Smooth muscle cell (in vitro differentiated cells): ENCODE results near the gene NCAM2. TPM values are rescaled to one million over a fixed set of nuclear protein-coding genes. Genes with fewer than 3 reads are reported as not detected.
"Not testable (repeated sequence)": the region's sequence is repeated elsewhere in the genome, so short reads cannot be mapped to it uniquely, and the experiment has no call there.

Experiments used
- DNase-seq: peaks from one replicate; lab custom pipeline; 2025; ENCODE audit not compliant: unreplicated experiment; lab: John Stamatoyannopoulos, UW
- H2AFZ ChIP-seq: fragments of 200-600 bp; sonication (generic); 2 replicates; pipeline ENCODE4 v1.6.0; 2016; ENCODE audit warnings: antibody characterized with exemption, low read depth, mild to moderate bottlenecking
- H3F3A ChIP-seq: fragments of 200-600 bp; sonication (generic); 2 replicates; pipeline ENCODE4 v1.6.0; 2017; ENCODE audit warnings: antibody characterized with exemption, low read depth
- H3K27ac ChIP-seq: fragments of 200-600 bp; sonication (generic); 2 replicates; pipeline ENCODE4 v1.5.1; 2016; ENCODE audit warnings: low read depth, mild to moderate bottlenecking
- H3K27me3 ChIP-seq: fragments of 200-600 bp; sonication (generic); 2 replicates; pipeline ENCODE4 v1.6.1; 2016; ENCODE audit warnings: low read depth, mild to moderate bottlenecking
- H3K36me3 ChIP-seq: fragments of 200-600 bp; sonication (generic); 2 replicates; pipeline ENCODE4 v1.5.1; 2016; ENCODE audit warnings: low read depth
- H3K4me1 ChIP-seq: fragments of 200-600 bp; sonication (generic); 2 replicates; pipeline ENCODE4 v1.5.1; 2016; ENCODE audit warnings: low read depth
- H3K4me2 ChIP-seq: fragments of 200-600 bp; sonication (generic); 2 replicates; pipeline ENCODE4 v1.6.0; 2016; ENCODE audit warnings: mild to moderate bottlenecking
- H3K4me3 ChIP-seq: fragments of 200-600 bp; sonication (generic); 2 replicates; pipeline ENCODE4 v1.5.1; 2016; ENCODE audit warnings: mild to moderate bottlenecking
- H3K79me2 ChIP-seq: fragments of 200-600 bp; sonication (generic); 2 replicates; pipeline ENCODE4 v1.6.0; 2016; ENCODE audit warnings: low read depth, mild to moderate bottlenecking
- H3K9ac ChIP-seq: fragments of 200-600 bp; sonication (generic); 2 replicates; pipeline ENCODE4 v1.6.0; 2016; ENCODE audit warnings: low read depth
- H3K9me3 ChIP-seq: fragments of 200-600 bp; sonication (generic); replicated peaks from 2 replicates; pipeline ENCODE4 v1.5.1; 2016; ENCODE audit warnings: low read depth
- H4K20me1 ChIP-seq: fragments of 200-600 bp; sonication (generic); 2 replicates; pipeline ENCODE4 v1.6.0; 2016; ENCODE audit warnings: low read depth
- CTCF ChIP-seq: fragments of 200-600 bp; sonication (generic); IDR thresholded peaks from 2 replicates; pipeline ENCODE4 v1.5.1; 2017; ENCODE audit warnings: borderline replicate concordance, mild to moderate bottlenecking, antibody characterized with exemption; ENCODE audit not compliant: insufficient read depth, poor library complexity, severe bottlenecking
- WGBS: methylation state at CpG from one replicate; pipeline ENCODE4 v1.1.7; 2016; ENCODE audit warnings: low lambda C conversion rate; 5-methylcytosine and 5-hydroxymethylcytosine counted together
- polyA plus RNA-seq: library from polyadenylated mRNA; unstranded; fragments of >200 nt; fragmentation: Nextera tagmentation; extraction: Ambion mirVana; gene quantifications from 2 replicates; pipeline ENCODE4 v1.2.1, GENCODE V29; 2016
- total RNA-seq: library from RNA; depleted of rRNA; stranded (reverse); fragments of >200 nt; gene quantifications from 2 replicates; pipeline ENCODE4 v1.2.3, GENCODE V29; 2014

The NCAM2 gene
- total and polyA plus RNA-seq, 2 experiments from 2014 or later, result 0.49 to 0.77 TPM

GRCh38 chr21:21401444-21401843 is 403.2 kb downstream of the NCAM2 start:
- no peak for TF ChIP-seq CTCF
- H3K4me3 ChIP-seq, result no peak overlapping the region
- no peaks in the 10 kb centered on the region for H3K9me3 ChIP-seq
- no peak overlapping the region for H3K9ac ChIP-seq
- no peaks in the 10 kb centered on the region for H3K79me2 ChIP-seq
- H3K27me3 ChIP-seq, result no peaks in the 10 kb centered on the region
- no peaks in the 10 kb centered on the region for H3K4me1 ChIP-seq
- H3K27ac ChIP-seq, result no peak overlapping the region
- H3K4me2 ChIP-seq, result no peak overlapping the region
- no peaks in the 10 kb centered on the region for H4K20me1 ChIP-seq
- no peaks in the 10 kb centered on the region for H3F3A ChIP-seq
- no peak overlapping the region for H2AFZ ChIP-seq
- no peaks in the 10 kb centered on the region for H3K36me3 ChIP-seq
- no peak for DNase-seq

GRCh38 chr21:21402187-21402586 is 404.0 kb downstream of the NCAM2 start:
- not testable (repeated sequence) for H3K9ac ChIP-seq, H3K4me3 ChIP-seq, H3K4me2 ChIP-seq, H3K27me3 ChIP-seq, H3K9me3 ChIP-seq, H3K79me2 ChIP-seq, H3K36me3 ChIP-seq, DNase-seq, H3K27ac ChIP-seq, H3K4me1 ChIP-seq, H4K20me1 ChIP-seq, H3F3A ChIP-seq, H2AFZ ChIP-seq
- WGBS, result 74% methylated on average over 3 of the region's 3 CpGs

- H2AFZ ChIP-seq, result not testable (repeated sequence)
Measured at GRCh38 chr21:21404261-21404660, 406.1 kb downstream of the NCAM2 start.

GRCh38 chr21:21406921-21407320 is 408.7 kb downstream of the NCAM2 start:
- H3F3A ChIP-seq, result no peaks in the 10 kb centered on the region
- no peaks in the 10 kb centered on the region for H3K79me2 ChIP-seq
- WGBS, result 86% methylated on average over 3 of the region's 3 CpGs
- no peak overlapping the region for H3K4me3 ChIP-seq
- no peak for DNase-seq
- TF ChIP-seq CTCF, result no peak
- H3K27me3 ChIP-seq, result no peaks in the 10 kb centered on the region
- H3K27ac ChIP-seq, result no peak overlapping the region
- H3K4me1 ChIP-seq, result no peaks in the 10 kb centered on the region
- no peaks in the 10 kb centered on the region for H3K36me3 ChIP-seq
- H3K4me2 ChIP-seq, result no peak overlapping the region
- no peak overlapping the region for H3K9ac ChIP-seq
- no peak overlapping the region for H2AFZ ChIP-seq
- no peaks in the 10 kb centered on the region for H4K20me1 ChIP-seq
- no peaks in the 10 kb centered on the region for H3K9me3 ChIP-seq

More at GRCh38 chr21:21404261-21404660, 406.1 kb downstream of the NCAM2 start:
- 70% methylated on average over 5 of the region's 5 CpGs for WGBS
- not testable (repeated sequence) for H3K36me3 ChIP-seq, H3K4me1 ChIP-seq, H3K4me3 ChIP-seq, H3F3A ChIP-seq, H3K27me3 ChIP-seq, H3K27ac ChIP-seq, H3K9me3 ChIP-seq, H3K4me2 ChIP-seq, H3K9ac ChIP-seq, H4K20me1 ChIP-seq, DNase-seq, H3K79me2 ChIP-seq

- H3K4me2 ChIP-seq, result no peak overlapping the region
- no peak overlapping the region for H3K27ac ChIP-seq
- no peaks in the 10 kb centered on the region for H3F3A ChIP-seq
- no peak overlapping the region for H3K9ac ChIP-seq
- no peaks in the 10 kb centered on the region for H3K79me2 ChIP-seq
- no peaks in the 10 kb centered on the region for H3K4me1 ChIP-seq
- no peaks in the 10 kb centered on the region for H4K20me1 ChIP-seq
- no peak for DNase-seq
- H3K36me3 ChIP-seq, result no peaks in the 10 kb centered on the region
- no peak for TF ChIP-seq CTCF
- no peaks in the 10 kb centered on the region for H3K27me3 ChIP-seq
- H3K4me3 ChIP-seq, result no peak overlapping the region
- no peak overlapping the region for H2AFZ ChIP-seq
- H3K9me3 ChIP-seq, result no peaks in the 10 kb centered on the region
- WGBS, result 76% methylated on average over 6 of the region's 6 CpGs
Measured at GRCh38 chr21:21412096-21412495, 413.9 kb downstream of the NCAM2 start.
